Measurements from ENCODE around the gene FOXF2. TPM values are rescaled to one million over a fixed set of nuclear protein-coding genes. Genes with fewer than 3 reads are reported as not detected.

FOXF2 gene
- total RNA-seq, 4 donors from 2014 or later, result 0.34 to 12.4 (median 4.0) TPM

DNA sequence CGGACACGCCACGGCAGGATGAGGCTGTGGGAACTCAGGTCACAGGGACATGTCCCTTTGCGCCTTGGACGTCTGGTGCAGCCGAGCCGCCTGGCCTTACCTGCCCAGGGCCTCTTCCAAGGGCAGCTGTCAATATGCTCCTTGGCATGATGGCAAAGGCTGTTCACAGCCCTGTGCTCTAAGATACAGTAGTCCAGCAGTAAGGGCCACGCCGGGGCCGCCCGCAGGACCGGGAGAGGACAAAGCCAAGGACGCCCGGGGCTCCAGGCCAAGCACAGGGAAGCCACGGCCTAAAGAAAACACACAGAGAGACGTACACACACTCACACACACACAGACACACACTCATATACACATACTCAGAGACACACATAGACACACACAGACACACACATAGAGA, 13.0 kb downstream of the FOXF2 start:
- TF ChIP-seq, protein P1, sequence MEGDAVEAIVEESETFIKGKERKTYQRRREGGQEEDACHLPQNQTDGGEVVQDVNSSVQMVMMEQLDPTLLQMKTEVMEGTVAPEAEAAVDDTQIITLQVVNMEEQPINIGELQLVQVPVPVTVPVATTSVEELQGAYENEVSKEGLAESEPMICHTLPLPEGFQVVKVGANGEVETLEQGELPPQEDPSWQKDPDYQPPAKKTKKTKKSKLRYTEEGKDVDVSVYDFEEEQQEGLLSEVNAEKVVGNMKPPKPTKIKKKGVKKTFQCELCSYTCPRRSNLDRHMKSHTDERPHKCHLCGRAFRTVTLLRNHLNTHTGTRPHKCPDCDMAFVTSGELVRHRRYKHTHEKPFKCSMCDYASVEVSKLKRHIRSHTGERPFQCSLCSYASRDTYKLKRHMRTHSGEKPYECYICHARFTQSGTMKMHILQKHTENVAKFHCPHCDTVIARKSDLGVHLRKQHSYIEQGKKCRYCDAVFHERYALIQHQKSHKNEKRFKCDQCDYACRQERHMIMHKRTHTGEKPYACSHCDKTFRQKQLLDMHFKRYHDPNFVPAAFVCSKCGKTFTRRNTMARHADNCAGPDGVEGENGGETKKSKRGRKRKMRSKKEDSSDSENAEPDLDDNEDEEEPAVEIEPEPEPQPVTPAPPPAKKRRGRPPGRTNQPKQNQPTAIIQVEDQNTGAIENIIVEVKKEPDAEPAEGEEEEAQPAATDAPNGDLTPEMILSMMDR (IDR thresholded peaks at IDR 0.05), result no peak
- TF ChIP-seq POLR2A (IDR thresholded peaks at IDR 0.05), result no peak
- Histone ChIP-seq H3K27me3 (peaks cover 0 to 55% (median 0%) of the 10 kb centered on the region in 4 donors), H3K36me3 (no peaks in the 10 kb centered on the region), H3K9me3 (no peaks in the 10 kb centered on the region), H3K4me1 (peaks cover 0 to 13% (median 0%) of the 10 kb centered on the region in 3 donors), H3K4me3 (no peak overlapping the region), H3K27ac (no peak overlapping the region)
- DNase-seq, result no peak
- intact Hi-C loops (cut with DNase I), result no loop called here
- WGBS, 2 donors, result 82 to 93% methylated on average over 7 to 12 of the region's 16 CpGs

DNA sequence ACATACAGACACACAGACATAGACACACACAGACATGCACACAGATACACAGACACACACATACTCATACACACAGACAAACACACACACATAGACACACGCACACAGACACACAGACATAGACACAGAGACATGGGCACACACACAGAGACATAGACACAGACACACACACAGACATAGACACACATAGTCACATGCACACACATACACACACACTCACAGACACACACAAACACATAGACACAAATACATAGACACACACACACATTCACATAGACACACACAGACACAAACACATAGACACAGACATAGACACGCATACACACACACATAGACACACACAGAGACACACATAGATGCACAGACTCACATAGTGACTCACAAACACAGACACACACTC, 13.5 kb downstream of the FOXF2 start:
- Histone ChIP-seq H3K36me3 (no peaks in the 10 kb centered on the region), H3K4me1 (peaks cover 0 to 12% (median 0%) of the 10 kb centered on the region in 3 donors), H3K4me3 (no peak overlapping the region), H3K27ac (no peak overlapping the region), H3K27me3 (peaks cover 0 to 50% (median 0%) of the 10 kb centered on the region in 4 donors), H3K9me3 (no peaks in the 10 kb centered on the region)
- 83 to 100% methylated on average over 1 to 2 of the region's 2 CpGs for WGBS, 2 donors
- DNase-seq, result no peak
- TF ChIP-seq POLR2A (IDR thresholded peaks at IDR 0.05), result no peak
- TF ChIP-seq, protein P1 (IDR thresholded peaks at IDR 0.05), result no peak
- intact Hi-C loops (cut with DNase I), result no loop called here

DNA sequence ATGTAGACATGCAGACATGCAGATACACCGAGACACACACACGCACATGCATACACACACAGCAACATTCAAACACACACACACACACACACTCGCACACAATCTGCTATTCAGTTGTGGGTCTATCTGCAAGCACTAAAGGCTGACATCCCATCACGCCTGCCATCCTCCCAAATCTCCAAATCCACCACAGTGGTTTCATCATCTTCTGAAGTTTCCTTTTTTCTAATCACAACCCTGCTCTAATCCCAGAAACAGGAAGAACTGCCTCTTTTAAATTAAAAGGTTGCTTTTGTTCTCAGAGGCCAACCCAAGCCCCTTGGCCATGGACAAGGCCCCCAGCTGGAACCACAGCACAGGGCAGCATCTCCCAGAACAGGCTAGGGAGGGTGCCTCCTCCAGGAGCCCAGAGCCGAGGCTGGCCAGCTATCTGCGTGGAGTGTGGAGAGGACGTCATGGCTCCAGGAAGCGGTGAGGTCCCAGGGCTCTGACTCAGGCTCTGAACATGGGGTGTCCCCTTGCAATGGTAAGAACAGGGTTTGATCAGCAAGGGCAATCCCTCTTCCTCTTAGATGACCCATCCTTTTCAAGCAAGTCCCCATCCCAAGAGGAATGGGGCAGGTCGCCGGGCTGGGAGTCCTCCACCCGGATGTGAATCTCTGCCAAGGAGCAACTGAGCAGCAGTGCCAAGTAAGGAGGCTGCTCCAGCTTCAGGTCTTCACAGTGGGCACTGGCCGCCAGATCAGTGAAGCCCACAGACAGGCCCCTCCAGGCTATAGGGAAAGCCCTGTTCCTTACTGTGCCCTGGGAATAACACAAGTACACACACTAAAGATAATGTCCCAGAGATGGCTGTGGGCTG, 14.7 kb downstream of the FOXF2 start:
- no peak overlapping the region for H3K4me3 ChIP-seq
- TF ChIP-seq POLR2A (IDR thresholded peaks at IDR 0.05), result no peak
- TF ChIP-seq, protein P1 (IDR thresholded peaks at IDR 0.05), result no peak
- H3K9me3 ChIP-seq, result no peaks in the 10 kb centered on the region
- H3K27ac ChIP-seq, result no peak overlapping the region
- H3K36me3 ChIP-seq, result no peaks in the 10 kb centered on the region
- WGBS, 2 donors, result 87 to 92% methylated on average over 4 to 6 of the region's 12 CpGs
- H3K27me3 ChIP-seq, result peaks cover 0 to 48% (median 0%) of the 10 kb centered on the region in 4 donors
- DNase-seq, result no peak
- peaks cover 0 to 15% (median 0%) of the 10 kb centered on the region in 3 donors for H3K4me1 ChIP-seq
- intact Hi-C loops (cut with DNase I), result no loop called here

DNA sequence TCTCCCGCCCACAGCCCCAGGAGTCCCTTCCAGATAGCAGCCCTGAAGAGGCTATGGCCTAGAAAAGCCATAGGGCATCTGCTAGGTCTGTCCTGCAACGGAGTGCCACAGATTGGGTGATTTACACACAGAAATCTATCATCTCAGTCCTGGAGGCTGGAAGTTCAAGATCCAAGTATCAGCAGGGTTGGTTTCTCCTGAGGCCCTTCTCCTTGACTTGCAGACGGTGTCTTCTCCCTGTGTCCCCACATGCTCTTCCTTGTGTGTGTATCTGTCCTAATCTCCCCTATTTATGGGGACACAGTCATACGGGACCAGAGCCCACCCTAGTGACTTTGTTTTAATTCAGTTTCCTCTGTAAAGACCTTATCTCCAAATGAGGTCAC, 15.3 kb downstream of the FOXF2 start:
- Histone ChIP-seq H3K9me3 (no peaks in the 10 kb centered on the region), H3K4me3 (no peak overlapping the region), H3K36me3 (no peaks in the 10 kb centered on the region), H3K27me3 (peaks cover 0 to 48% (median 0%) of the 10 kb centered on the region in 4 donors), H3K27ac (no peak overlapping the region), H3K4me1 (peaks cover 0 to 15% (median 0%) of the 10 kb centered on the region in 3 donors)
- intact Hi-C loops (cut with DNase I), result no loop called here
- WGBS, 2 donors, result 92% methylated on average over 3 of the region's 4 CpGs; no CpG with 5 or more reads in 1 of the 2 donors
- no peak for DNase-seq
- no peak for TF ChIP-seq POLR2A (IDR thresholded peaks at IDR 0.05)
- TF ChIP-seq, protein P1 (IDR thresholded peaks at IDR 0.05), result no peak

DNA sequence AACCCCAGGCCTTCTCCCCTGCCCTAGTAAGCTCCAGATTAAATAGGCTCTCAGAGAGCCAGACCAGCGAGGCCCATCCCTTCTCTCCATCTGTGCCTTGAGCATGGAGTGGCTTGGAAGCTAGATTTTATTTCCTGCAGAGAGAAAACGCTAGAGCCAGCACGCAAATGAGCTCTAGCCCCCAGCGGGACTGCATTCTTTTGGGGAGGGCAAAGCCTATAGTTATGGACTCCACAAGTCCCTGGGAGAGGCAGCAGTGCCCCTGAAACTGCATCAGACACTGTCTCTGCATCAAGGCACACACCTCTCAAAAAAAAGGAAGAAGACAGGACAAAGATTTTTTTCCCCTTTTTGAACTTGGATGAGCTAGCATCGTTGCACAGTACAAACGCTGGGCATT, 15.8 kb downstream of the FOXF2 start:
- Histone ChIP-seq H3K4me1 (peaks cover 0 to 15% (median 0%) of the 10 kb centered on the region in 3 donors), H3K27me3 (peaks cover 0 to 48% (median 0%) of the 10 kb centered on the region in 4 donors), H3K27ac (no peak overlapping the region), H3K4me3 (no peak overlapping the region), H3K9me3 (no peaks in the 10 kb centered on the region), H3K36me3 (no peaks in the 10 kb centered on the region)
- TF ChIP-seq, protein P1 (IDR thresholded peaks at IDR 0.05), result no peak
- TF ChIP-seq POLR2A (IDR thresholded peaks at IDR 0.05), result no peak
- 81% methylated on average over 6 of the region's 6 CpGs for WGBS, 2 donors
- DNase-seq, result no peak
- intact Hi-C loops (cut with DNase I), result no loop called here

Data from esophagus squamous epithelium (tissue), 5 donors.